Prostate gland (tissue), 2 donors: Measurements from ENCODE around the gene SCYL2.

Experiments
- CTCF ChIP-seq, 4 experiments: fragments of 200-600 bp in 2 of 4; fragments of 450-650 bp in 2 of 4; sonication (generic) in 2 of 4; IDR thresholded peaks; 1 replicate in 3 of 4; 2 replicates in 1 of 4; pipeline ENCODE4 v1.5.1; 2016 to 2019; ENCODE audit warnings: antibody characterized with exemption in 4 of 4, mild to moderate bottlenecking in 2 of 4, moderate library complexity in 2 of 4
- POLR2A ChIP-seq: fragments of 450-650 bp; IDR thresholded peaks from one replicate; pipeline ENCODE4 v1.6.1; 2016; ENCODE audit warnings: antibody characterized with exemption, mild to moderate bottlenecking

- TF ChIP-seq CTCF (IDR thresholded peaks at IDR 0.05) (peak in 3 of 4 experiments; percentile 57 to 81 (median 73)), POLR2A (no peak)
These were observed 32.2 kb upstream of the SCYL2 start for GRCh38 chr12:100234591-100235304.
